ENCODE data around the gene UCN3.
"Not testable (repeated sequence)": the region's sequence is repeated elsewhere in the genome, so short reads cannot be mapped to it uniquely, and the experiment has no call there.

The UCN3 gene

GRCh38 chr10:5369362-5370158 is 4.8 kb downstream of the UCN3 start:
- no peak for DNase-seq

DNA sequence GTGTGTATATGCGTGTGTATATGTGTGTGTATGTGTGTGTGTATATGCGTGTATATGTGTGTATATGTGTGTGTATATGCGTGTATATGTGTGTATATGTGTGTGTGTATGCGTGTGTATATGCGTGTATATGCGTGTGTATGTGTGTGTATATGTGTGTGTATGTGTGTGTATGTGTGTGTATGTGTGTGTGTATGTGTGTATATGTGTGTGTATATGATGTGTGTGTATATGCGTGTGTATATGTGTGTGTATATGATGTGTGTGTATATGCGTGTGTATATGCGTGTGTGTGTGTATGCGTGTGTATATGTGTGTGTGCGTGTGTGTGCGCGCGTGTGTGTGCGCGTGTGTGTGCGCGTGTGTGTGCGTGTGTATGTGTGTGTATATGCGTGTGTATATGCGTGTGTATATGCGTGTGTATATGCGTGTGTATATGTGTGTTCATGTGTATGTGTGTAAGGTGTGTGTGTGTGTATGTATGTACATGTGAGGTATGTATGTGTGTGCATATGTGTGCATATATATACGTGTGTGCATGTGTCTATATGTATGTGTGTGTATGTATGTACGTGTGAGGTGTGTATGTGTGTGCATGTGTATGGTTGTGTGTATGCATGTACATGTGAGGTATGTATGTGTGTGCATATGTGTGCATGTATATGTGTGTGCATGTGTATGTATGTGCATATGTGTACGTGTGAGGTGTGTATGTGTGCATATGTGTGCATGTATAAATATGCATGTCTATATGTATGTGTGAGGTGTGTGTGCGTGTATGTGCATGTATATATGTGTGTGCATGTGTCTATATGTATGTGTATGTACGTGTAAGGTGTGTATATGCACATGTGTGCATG is 6.0 kb downstream of the UCN3 start:
- no peak for DNase-seq

- DNase-seq: no peak
Measured at GRCh38 chr10:5373307-5373706, 8.5 kb downstream of the UCN3 start.

- no peak for DNase-seq
Measured at GRCh38 chr10:5373891-5374611, 9.3 kb downstream of the UCN3 start.

GRCh38 chr10:5376450-5376849 is 11.7 kb downstream of the UCN3 start:
- DNase-seq: no peak

DNA sequence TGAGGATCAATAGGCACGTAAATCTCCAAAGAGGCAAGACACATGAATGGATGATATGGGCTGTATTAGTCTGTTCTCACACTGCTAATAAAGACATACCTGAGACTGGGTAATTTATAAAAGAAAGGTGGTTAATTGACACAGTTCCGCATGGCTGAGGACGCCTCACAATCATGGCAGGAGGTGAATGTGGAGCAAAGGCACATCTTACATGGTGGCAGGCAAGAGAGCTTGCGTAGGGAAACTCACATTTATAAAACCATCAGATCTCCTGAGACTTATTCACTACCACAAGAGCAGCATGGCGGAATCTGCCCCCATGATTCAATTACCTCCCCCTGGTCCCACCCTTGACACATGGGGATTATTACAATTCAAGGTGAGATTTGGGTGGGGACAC is 14.4 kb downstream of the UCN3 start:
- not testable (repeated sequence) for DNase-seq

- DNase-seq: not testable (repeated sequence)
Measured at GRCh38 chr10:5380395-5380794, 15.6 kb downstream of the UCN3 start.

GRCh38 chr10:5381187-5381586 is 16.4 kb downstream of the UCN3 start:
- no peak for DNase-seq

DNA sequence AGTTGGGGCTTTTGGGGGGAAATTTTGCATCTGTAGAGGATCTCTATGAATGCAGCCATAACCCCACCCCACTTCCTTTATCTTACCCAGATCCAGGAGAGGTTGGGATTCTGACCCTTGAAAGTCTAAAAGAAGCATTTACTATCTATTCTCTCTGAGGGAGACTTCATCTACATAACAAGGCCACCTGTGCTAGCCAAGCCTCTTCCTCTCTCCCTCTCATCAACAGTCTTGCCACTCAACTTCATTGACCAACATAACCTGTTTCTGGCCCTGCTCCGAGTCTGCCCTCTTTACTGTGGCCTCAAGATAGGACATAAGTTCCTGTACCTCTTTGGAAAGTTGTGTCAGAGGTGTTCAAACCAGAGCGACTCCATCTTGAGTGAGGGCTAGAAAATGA is 20.5 kb downstream of the UCN3 start:
- no peak for DNase-seq

DNA sequence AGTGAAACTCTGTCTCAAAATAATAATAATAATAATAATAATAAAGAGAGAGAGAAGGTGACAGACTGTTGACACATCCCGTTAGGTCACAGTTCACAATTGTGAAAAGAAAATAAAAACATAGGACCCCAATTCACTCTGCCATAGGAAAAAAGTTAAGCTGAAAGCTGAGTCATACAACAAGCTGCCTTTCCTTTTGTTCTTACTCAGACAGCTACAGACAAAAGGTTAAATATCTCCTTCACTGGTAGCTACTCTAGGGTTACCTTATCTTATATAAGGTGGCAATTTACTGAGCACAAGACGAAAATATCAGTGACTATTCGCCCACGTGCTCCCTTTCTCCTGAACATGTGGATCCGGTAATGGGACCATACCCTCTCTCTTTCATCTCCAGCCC is 22.4 kb downstream of the UCN3 start:
- no peak for DNase-seq

DNA sequence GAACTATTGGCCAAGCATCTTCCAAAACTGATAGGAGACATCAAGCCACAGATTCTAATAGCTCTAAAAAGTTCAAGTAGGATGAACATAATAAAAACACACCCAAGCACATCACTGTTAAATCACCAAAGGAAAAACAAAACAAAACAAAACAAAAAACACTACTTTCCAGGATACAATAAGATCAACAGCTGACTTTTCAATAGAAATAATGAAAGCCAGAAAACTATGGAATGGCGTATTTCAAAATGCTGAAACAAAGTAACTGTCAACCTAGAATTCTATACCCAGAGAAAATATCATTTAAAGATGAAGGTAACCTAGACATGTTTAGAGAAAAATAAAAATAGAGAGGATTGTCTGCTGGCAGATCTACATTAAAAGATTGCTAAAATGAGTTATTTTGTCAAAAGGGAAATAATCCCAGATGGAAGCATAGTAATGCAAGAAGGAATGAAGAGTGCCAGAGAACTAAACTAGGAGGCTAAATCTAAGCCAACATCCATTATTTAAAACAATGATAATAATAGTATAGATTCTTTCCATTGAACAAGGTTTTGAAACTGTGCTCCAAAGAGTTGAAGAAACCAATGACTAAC is 25.9 kb downstream of the UCN3 start:
- no peak for DNase-seq

GRCh38 chr10:5391790-5392189 is 27.0 kb downstream of the UCN3 start:
- no peak for DNase-seq

- no peak for DNase-seq
Measured at GRCh38 chr10:5393529-5393928, 28.8 kb downstream of the UCN3 start.

- DNase-seq: no peak
Measured at GRCh38 chr10:5395168-5395567, 30.4 kb downstream of the UCN3 start.

DNA sequence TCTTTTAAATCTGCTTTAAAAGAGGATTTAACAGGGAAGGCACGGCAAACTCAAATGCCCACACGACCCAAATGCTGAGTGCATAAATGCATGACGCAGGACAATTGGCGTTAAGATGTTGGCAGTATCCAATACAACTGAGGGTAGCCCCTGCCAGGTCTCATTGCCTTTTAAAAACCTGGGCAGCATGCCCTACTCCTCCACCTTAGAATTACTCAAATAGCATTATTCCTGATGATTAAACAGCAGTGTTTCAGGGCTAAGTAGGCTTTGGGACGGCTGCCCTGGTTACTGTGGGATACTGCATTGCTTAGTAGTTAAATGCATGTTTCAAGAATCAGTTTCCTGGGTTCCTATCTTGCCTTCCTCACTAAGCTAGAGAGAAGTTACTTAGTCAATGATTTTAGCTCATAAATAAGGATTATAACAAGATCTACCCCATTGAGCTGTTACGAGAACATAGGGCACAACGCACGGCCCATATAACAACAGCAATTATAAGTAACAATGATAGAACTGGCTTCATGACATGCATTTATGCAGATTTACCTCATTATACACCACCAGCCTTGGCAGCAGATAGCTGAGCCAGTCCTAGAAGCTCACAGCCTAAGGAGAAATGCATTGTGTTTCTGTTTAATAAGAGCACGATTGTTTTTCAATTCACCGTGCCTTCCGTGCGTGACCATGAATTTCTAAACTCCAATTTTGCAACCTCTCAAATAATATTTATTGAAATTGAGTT is 32.0 kb downstream of the UCN3 start:
- DNase-seq: no peak

GRCh38 chr10:5399332-5399731 is 34.6 kb downstream of the UCN3 start:
- DNase-seq: no peak

- DNase-seq: no peak
Measured at GRCh38 chr10:5400468-5401240, 35.9 kb downstream of the UCN3 start.

- no peak for DNase-seq
Measured at GRCh38 chr10:5402798-5403197, 38.0 kb downstream of the UCN3 start.

- no peak for DNase-seq
Measured at GRCh38 chr10:5404208-5405041, 39.7 kb downstream of the UCN3 start, which contains the start of gene TUBAL3. TUBAL3 (minus strand) TSS chr10:5404828; CDS start chr10:5404792, 36 bp downstream.

DNA sequence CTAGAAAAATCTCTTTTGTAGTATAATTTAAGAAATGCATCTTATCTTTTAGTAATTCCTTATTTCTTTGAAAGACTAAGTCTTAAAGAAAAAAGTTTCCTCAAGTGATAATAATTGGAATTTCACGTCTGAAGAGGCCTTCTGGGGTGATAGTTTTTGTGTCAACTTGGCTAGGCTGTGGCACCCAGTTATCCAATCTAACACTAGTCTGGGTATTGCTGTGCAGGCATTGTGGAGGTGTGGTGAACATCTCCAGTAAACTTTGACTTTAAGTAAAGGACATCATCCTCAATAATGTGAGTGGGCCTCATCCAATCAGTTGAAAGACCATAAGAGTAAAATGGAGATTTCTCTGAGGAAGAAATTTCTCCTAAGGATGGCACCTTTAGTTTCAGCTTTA is 42.2 kb downstream of the UCN3 start:
- DNase-seq: no peak
